Osteoblast (primary cell): ENCODE measurements around the gene PTGDR2. TPM values are rescaled to one million over a fixed set of nuclear protein-coding genes. Genes with fewer than 3 reads are reported as not detected.
"Not testable (repeated sequence)": the region's sequence is repeated elsewhere in the genome, so short reads cannot be mapped to it uniquely, and the experiment has no call there.

Experiments used
- DNase-seq: peaks from one replicate; pipeline ENCODE4 v3.0.0; 2011; ENCODE audit warnings: low spot score, mixed read lengths; ENCODE audit not compliant: insufficient read length; ENCODE audit errors: missing footprints
- H2AFZ ChIP-seq: 2 replicates; pipeline ENCODE4 v1.6.0; 2011; ENCODE audit warnings: mild to moderate bottlenecking, low read length
- H3K27ac ChIP-seq: 2 replicates; pipeline ENCODE4 v1.5.1; 2011; ENCODE audit warnings: mild to moderate bottlenecking, low read depth, low read length, moderate library complexity
- H3K27me3 ChIP-seq: 2 replicates; pipeline ENCODE4 v1.6.0; 2012; ENCODE audit warnings: mild to moderate bottlenecking, control low read depth, inconsistent platforms, low read length, moderate library complexity; ENCODE audit not compliant: insufficient read depth
- H3K36me3 ChIP-seq: 2 replicates; pipeline ENCODE4 v1.5.1; 2011; ENCODE audit warnings: mild to moderate bottlenecking, low read length, control low read depth, moderate library complexity; ENCODE audit not compliant: insufficient read depth
- H3K4me1 ChIP-seq: 2 replicates; pipeline ENCODE4 v1.5.1; 2011; ENCODE audit warnings: mild to moderate bottlenecking, low read length, control low read depth, moderate library complexity; ENCODE audit not compliant: insufficient read depth
- H3K4me2 ChIP-seq: 2 replicates; pipeline ENCODE4 v1.6.0; 2011; ENCODE audit warnings: mild to moderate bottlenecking, low read length; ENCODE audit not compliant: insufficient read depth
- H3K4me3 ChIP-seq: fragments of 200-600 bp; sonication (generic); 3 replicates; pipeline ENCODE4 v1.5.1; 2012; ENCODE audit warnings: mild to moderate bottlenecking, low read length, inconsistent platforms; ENCODE audit not compliant: insufficient read depth
- H3K79me2 ChIP-seq: 2 replicates; pipeline ENCODE4 v1.6.0; 2012; ENCODE audit warnings: mild to moderate bottlenecking, low read length, control low read depth, inconsistent platforms; ENCODE audit not compliant: insufficient read depth
- H3K9me3 ChIP-seq: 2 replicates; pipeline ENCODE4 v1.5.1; 2011; ENCODE audit warnings: low read depth, low read length, control low read depth
- H4K20me1 ChIP-seq: 2 replicates; pipeline ENCODE4 v1.6.0; 2012; ENCODE audit warnings: mild to moderate bottlenecking, low read length, control low read depth; ENCODE audit not compliant: insufficient read depth
- CTCF ChIP-seq: IDR thresholded peaks from 2 replicates; pipeline ENCODE4 v1.5.1; 2011; ENCODE audit warnings: mild to moderate bottlenecking, low read depth, low read length, moderate library complexity; ENCODE audit errors: extremely low read depth
- total RNA-seq: library from RNA; depleted of rRNA; stranded (reverse); fragments of >200 nt; gene quantifications from 2 replicates; pipeline ENCODE4 v1.2.3, GENCODE V29; 2012

The PTGDR2 gene
- total RNA-seq, 1 donor: not detected

DNA sequence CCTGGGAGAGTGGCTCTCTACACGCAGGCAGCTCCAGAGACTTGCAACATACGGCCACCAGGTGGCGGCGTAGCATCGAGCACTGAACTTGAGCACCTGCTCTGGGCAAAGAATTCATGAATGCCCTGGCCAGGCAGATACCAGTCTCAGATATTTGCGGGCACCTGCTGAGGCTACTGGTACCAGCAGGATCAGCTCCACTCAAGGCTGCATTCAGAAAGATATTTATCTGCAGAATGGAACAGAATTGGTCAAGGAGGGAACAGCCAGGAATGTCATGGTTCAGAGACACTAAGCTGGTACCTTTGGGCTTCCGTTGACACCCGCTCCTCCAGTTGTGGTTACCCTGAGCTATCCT, 24.6 kb downstream of the PTGDR2 start:
- no peaks in the 10 kb centered on the region for H3K9me3 ChIP-seq
- H4K20me1 ChIP-seq: peaks cover 3% of the 10 kb centered on the region
- no peak overlapping the region for H3K4me3 ChIP-seq
- peak; percentile 95 for DNase-seq
- H3K27me3 ChIP-seq: peaks cover 37% of the 10 kb centered on the region
- H3K36me3 ChIP-seq: no peaks in the 10 kb centered on the region
- no peak overlapping the region for H3K27ac ChIP-seq
- H3K79me2 ChIP-seq: no peaks in the 10 kb centered on the region
- peaks cover 5% of the 10 kb centered on the region for H3K4me1 ChIP-seq
- TF ChIP-seq CTCF: peak; percentile 98
- H3K4me2 ChIP-seq: no peak overlapping the region
- H2AFZ ChIP-seq: no peak overlapping the region

DNA sequence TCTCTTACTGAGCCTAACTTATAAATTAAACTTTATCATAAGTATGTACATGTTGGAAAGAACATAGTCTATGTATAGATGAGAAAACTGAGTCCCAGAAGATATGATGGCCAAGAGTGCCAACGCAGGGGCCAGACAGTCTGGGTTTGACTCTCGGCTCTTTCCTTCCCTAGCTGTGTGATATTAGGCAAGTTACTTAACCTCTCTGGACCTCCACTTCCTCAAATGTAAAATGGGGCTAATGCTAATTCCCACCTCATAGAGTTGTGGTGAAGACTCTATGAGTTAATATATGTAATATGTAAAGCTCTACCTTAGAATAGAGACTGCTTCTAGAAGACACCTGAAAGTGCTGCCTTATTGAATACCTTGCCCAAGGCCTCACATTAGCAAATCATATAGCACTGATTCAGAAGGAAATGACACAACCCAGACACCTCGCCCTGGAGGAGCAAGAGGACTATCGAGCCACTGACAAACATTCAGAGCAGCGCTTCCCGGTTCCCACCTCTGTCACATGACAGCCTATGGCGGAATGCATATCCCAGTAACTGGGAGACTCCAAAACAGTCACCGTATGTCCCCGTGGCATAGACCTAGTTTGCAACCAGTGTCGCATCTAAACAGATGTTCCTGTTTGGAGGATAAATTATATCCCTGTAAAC, 25.1 kb downstream of the PTGDR2 start:
- no peak for TF ChIP-seq CTCF

DNA sequence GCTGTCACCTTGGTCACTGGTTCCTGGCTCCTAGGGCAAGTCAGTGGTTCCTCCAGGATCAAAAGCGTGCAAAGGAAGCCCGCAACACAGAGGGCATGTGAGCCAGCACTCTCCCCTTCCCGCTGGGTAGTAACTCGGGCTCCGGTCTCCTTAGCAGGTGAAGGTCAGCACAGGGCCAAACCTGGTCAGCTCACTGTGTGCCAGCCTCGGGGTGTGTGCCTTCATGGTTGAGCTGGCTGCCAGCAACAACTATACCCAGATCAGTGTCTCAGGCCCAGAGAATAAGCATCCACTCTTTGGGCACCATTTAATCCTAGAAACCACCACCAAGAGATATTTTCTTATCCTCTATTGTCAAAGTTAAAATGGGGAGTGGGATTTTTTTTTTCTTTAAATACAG, 30.0 kb downstream of the PTGDR2 start:
- H3K9me3 ChIP-seq: no peaks in the 10 kb centered on the region
- H3K27ac ChIP-seq: no peak overlapping the region
- no peaks in the 10 kb centered on the region for H3K4me1 ChIP-seq
- H3K79me2 ChIP-seq: no peaks in the 10 kb centered on the region
- H3K36me3 ChIP-seq: no peaks in the 10 kb centered on the region
- H2AFZ ChIP-seq: no peak overlapping the region
- peak; percentile 25 for DNase-seq
- H3K27me3 ChIP-seq: peaks cover 19% of the 10 kb centered on the region
- no peak for TF ChIP-seq CTCF
- H3K4me3 ChIP-seq: no peak overlapping the region
- H4K20me1 ChIP-seq: peaks cover 2% of the 10 kb centered on the region
- H3K4me2 ChIP-seq: no peak overlapping the region

More for the DNA sequence above, 25.1 kb downstream of the PTGDR2 start:
- peak; percentile 18 for DNase-seq
- no peak overlapping the region for H3K27ac ChIP-seq
- no peaks in the 10 kb centered on the region for H3K36me3 ChIP-seq
- H4K20me1 ChIP-seq: peaks cover 4% of the 10 kb centered on the region
- H3K4me2 ChIP-seq: no peak overlapping the region
- H3K4me1 ChIP-seq: peaks cover 5% of the 10 kb centered on the region
- H3K9me3 ChIP-seq: no peaks in the 10 kb centered on the region
- H3K27me3 ChIP-seq: peaks cover 37% of the 10 kb centered on the region
- H2AFZ ChIP-seq: no peak overlapping the region
- H3K79me2 ChIP-seq: no peaks in the 10 kb centered on the region
- H3K4me3 ChIP-seq: no peak overlapping the region

DNA sequence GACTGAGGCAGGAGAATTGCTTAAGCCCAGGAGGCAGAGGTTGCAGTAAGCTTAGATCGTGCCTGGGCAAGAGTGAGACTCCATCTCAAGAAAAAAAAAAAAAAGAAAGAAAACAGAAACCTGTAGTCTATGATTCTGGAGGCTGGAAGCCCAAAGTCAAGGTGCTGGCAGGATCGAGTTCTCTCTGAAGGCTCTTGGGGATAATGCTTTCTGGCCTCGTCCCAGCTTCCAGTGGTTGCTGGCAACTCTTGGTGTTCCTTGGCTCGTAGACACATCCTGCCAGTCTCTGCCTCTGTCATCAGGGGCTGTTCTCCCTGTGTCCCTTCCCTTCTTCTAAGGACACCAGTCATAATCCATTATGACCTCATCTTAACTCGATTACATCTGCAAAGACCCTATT, 30.6 kb downstream of the PTGDR2 start:
- H4K20me1 ChIP-seq: peaks cover 2% of the 10 kb centered on the region
- H3K9me3 ChIP-seq: no peaks in the 10 kb centered on the region
- no peak overlapping the region for H3K4me3 ChIP-seq
- H3K27ac ChIP-seq: no peak overlapping the region
- no peak for TF ChIP-seq CTCF
- H2AFZ ChIP-seq: no peak overlapping the region
- no peaks in the 10 kb centered on the region for H3K4me1 ChIP-seq
- H3K36me3 ChIP-seq: no peaks in the 10 kb centered on the region
- no peak overlapping the region for H3K4me2 ChIP-seq
- peaks cover 15% of the 10 kb centered on the region for H3K27me3 ChIP-seq
- no peaks in the 10 kb centered on the region for H3K79me2 ChIP-seq
- no peak for DNase-seq

DNA sequence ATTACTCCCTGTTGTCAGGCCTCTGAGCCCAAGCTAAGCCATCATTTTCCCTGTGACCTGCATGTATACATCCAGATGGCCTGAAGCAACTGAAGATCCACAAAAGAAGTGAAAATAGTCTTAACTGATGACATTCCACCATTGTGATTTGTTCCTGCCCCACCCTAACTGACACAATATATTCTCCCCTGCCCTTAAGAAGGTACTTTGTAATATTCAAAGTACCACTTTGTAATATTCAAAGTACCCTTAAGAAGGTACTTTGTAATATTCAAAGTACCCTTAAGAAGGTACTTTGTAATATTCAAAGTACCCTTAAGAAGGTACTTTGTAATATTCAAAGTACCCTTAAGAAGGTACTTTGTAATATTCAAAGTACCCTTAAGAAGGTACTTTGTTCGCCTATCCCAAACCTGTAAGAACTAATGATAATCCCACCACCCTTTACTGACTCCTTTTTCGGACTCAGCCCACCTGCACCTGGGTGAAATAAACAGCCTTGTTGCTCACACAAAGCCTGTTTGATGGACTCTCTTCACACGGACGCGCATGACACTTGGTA, 31.9 kb downstream of the PTGDR2 start:
- not testable (repeated sequence) for H3K4me1 ChIP-seq, H4K20me1 ChIP-seq, H3K4me3 ChIP-seq, H2AFZ ChIP-seq, H3K79me2 ChIP-seq, H3K4me2 ChIP-seq, H3K27ac ChIP-seq, DNase-seq, H3K36me3 ChIP-seq, H3K9me3 ChIP-seq
- H3K27me3 ChIP-seq: peaks cover 13% of the 10 kb centered on the region
